SK-N-SH (cell line): ENCODE results near the gene SLC22A5.

Experiments used
- CTCF ChIP-seq: fragments of 200-600 bp; sonication (generic); IDR thresholded peaks from 2 replicates; pipeline ENCODE4 v1.6.1; 2017; ENCODE audit warnings: antibody characterized with exemption, mild to moderate bottlenecking, moderate library complexity
- EP300 ChIP-seq, 2 experiments: IDR thresholded peaks; 2 replicates each; pipeline versions ENCODE4 v1.4.0 to v1.6.1; 2012; ENCODE audit warnings: borderline replicate concordance in 1 of 2, low read depth in 1 of 2, low read length in 1 of 2
- FOSL2 ChIP-seq: IDR thresholded peaks from 2 replicates; pipeline ENCODE4 v1.4.0; 2012; ENCODE audit warnings: low read depth, mild to moderate bottlenecking, moderate library complexity, borderline replicate concordance
- GABPA ChIP-seq: IDR thresholded peaks from 2 replicates; pipeline ENCODE4 v1.4.0; 2012; ENCODE audit warnings: low read depth, mild to moderate bottlenecking
- MEF2A ChIP-seq: IDR thresholded peaks from 2 replicates; pipeline ENCODE4 v1.4.0; 2012; ENCODE audit warnings: low read depth, borderline replicate concordance
- TEAD4 ChIP-seq: IDR thresholded peaks from 2 replicates; pipeline ENCODE4 v1.4.0; 2012; ENCODE audit warnings: mild to moderate bottlenecking, borderline replicate concordance; ENCODE audit not compliant: insufficient read depth
- USF2 ChIP-seq: fragments of 150-350 bp; IDR thresholded peaks from 2 replicates; pipeline ENCODE4 v1.6.1; 2017; ENCODE audit warnings: antibody characterized with exemption, low read length, low read depth, borderline replicate concordance

GRCh38 chr5:132322266-132322665 lies 47.2 kb upstream of the SLC22A5 start:
- TF ChIP-seq FOSL2 (no peak), CTCF (no peak), GABPA (no peak), USF2 (no peak), MEF2A (no peak), TEAD4 (no peak), EP300 (IDR thresholded peaks at IDR 0.05; ENCODE audit: borderline replicate concordance in 1 of 2, low read depth in 1 of 2, low read length in 1 of 2) (no peak)
